GM12864 (cell line): Measurements from ENCODE around the gene AGK.
A peak's percentile ranks its signal among the peaks of the same experiment; 100 is the strongest.

Source experiments
- DNase-seq: peaks from one replicate; pipeline ENCODE4 v3.0.0-alpha.2; 2011; ENCODE audit warnings: low read depth
- H3K4me3 ChIP-seq: 2 replicates; pipeline ENCODE4 v1.5.1; 2011; ENCODE audit warnings: mild to moderate bottlenecking, low read depth, low read length, control low read depth
- TF ChIP-seq, protein P1 (sequence below): IDR thresholded peaks from 2 replicates; pipeline ENCODE4 v1.5.1; 2011; ENCODE audit warnings: low read depth, mild to moderate bottlenecking, moderate library complexity, low read length, control low read depth, inconsistent platforms; ENCODE audit errors: missing control alignments

Gene AGK

DNA sequence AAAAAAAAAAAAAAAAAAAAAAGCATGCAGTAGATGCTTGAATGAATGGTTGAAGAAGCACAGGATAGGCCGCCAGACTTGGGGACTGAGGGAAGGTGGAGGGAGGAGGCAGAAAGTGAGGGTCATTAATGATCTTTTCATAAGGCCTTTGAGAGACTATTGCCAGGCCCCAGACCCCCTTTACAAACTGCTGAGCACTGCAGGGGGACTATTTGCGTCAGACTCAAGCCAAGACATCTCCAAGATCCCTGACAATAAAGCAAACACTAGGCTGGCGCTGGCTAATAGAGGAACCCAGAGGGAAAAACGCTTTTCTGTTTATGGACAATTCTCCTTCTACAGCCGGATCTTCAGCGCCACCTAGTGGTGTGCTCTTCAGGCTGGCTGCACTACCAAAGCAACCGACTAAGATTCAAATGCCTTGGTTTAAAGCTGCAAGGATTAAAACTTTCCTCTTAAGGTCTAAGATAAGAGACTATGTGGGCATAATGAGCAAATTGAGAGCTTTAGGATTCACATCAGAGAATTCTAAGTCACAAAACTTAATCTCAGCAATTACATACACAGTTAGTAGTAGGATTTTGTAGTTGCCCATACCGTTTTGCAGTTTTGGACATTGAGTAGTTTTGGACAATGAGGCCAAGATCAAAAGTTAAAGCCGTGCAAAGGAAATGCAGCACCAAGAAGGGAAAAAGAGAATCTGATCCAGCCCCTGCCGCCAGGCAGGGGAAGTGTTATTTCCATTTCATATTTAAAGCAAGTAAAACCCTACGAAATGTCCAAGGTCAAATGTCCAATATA lies 17.9 kb upstream of the AGK start:
- DNase-seq = peak; percentile 27
- TF ChIP-seq, protein P1, sequence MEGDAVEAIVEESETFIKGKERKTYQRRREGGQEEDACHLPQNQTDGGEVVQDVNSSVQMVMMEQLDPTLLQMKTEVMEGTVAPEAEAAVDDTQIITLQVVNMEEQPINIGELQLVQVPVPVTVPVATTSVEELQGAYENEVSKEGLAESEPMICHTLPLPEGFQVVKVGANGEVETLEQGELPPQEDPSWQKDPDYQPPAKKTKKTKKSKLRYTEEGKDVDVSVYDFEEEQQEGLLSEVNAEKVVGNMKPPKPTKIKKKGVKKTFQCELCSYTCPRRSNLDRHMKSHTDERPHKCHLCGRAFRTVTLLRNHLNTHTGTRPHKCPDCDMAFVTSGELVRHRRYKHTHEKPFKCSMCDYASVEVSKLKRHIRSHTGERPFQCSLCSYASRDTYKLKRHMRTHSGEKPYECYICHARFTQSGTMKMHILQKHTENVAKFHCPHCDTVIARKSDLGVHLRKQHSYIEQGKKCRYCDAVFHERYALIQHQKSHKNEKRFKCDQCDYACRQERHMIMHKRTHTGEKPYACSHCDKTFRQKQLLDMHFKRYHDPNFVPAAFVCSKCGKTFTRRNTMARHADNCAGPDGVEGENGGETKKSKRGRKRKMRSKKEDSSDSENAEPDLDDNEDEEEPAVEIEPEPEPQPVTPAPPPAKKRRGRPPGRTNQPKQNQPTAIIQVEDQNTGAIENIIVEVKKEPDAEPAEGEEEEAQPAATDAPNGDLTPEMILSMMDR = peak; percentile 94
- H3K4me3 ChIP-seq = no peak overlapping the region

DNA sequence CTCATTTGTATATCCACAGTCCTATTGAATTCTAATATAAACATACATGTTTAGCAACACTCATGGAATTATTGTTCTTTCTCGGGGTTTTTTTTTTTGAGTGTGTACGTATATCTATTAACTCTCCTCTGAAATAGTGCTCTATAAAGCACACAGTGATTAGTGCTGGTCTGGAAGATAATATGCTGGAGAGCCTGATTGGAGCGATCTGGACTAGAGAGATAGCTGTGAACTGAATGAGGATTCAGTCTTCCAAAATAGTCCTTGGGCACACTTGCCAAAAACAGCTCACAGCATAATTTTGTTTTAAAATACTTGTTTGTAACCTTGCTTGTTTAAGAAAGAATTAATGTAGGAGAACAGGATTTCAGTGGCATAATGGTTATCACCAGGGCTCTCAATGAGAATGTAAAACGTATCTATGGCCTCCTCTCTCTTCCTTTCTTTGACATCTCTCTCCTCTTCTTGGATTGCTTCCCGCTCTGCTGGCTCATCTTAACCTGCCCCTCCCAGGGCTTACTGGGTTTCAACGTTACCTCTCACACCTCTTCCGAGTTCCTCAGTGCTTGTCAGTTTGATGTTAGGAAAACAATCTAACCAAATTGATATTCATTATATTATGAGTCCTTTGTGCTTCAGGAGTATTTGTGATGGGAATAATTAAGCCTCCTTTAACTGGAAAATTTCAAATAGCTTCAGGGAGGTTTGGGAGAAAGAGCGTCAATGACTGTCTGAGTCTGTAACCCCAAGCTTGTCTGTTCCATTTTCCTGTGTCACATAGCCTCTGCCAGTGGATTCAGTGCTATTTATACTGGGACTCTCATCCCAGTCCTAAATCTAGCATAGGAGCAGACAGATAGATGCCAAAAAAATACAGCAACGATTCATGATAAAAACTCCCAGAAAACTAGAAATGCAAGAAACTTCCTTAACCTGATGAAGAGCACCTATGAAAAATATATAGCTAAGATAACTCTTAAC lies 16.2 kb upstream of the AGK start:
- no peak overlapping the region for H3K4me3 ChIP-seq
- DNase-seq = no peak
- TF ChIP-seq, protein P1 = no peak

DNA sequence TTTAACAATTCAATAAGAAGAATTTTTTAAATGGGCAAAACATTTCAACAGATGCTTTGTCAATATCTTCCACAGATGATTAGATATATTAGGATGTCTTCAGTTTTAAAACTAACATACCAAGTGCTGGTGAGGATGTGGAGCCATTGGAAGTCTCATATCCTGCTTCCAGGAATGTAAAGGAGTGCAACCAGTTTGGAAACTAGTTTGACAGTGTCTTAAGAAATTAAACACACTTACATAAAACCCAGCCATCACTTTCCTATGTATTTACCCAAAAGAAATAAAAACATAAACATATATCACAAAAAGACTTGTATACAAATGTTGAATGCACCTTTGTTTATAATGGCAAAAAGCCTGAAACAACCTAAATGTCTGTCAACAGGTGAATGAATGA lies 13.3 kb upstream of the AGK start:
- H3K4me3 ChIP-seq = no peak overlapping the region
- TF ChIP-seq, protein P1 = no peak
- DNase-seq = no peak

DNA sequence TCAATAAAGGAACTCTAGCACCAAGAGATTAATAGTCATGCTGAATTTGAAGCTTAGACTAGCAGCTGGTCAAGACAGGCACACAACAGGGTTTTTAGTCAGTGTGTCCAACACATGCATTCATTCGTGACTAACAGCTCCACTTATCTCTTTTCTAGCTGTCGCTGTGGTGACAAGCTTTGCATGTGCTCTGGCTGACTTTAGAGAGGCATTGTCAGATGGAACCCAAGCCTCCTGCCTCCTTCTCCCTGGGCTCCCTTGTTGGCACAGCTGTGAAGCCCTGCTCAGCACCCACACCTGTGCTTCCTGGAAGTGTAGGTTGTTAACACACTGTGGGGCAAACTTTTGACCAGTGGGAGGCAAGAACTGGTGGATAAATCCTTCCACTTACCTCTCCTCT lies 9.8 kb upstream of the AGK start:
- TF ChIP-seq, protein P1 = no peak
- no peak for DNase-seq
- no peak overlapping the region for H3K4me3 ChIP-seq

DNA sequence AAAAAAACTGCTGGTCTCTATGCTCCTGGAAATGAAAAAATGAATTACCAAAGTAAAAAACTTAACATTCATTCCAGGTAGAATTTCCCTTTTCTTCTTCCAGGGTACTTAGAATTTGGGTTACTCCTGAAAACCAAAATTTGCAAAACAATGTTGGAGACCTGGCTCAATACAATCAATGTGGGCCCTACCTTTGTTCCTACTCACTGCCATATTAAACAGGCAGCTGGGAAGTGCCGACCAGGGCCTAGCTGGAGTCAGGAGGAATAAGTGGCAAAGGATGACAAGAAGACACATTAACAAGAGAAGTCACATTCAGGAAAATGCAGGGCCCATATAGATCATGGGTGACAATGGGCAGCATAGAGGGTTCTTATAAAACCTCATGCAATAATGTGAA lies 6.4 kb upstream of the AGK start:
- DNase-seq = no peak
- TF ChIP-seq, protein P1 = no peak
- no peak overlapping the region for H3K4me3 ChIP-seq

DNA sequence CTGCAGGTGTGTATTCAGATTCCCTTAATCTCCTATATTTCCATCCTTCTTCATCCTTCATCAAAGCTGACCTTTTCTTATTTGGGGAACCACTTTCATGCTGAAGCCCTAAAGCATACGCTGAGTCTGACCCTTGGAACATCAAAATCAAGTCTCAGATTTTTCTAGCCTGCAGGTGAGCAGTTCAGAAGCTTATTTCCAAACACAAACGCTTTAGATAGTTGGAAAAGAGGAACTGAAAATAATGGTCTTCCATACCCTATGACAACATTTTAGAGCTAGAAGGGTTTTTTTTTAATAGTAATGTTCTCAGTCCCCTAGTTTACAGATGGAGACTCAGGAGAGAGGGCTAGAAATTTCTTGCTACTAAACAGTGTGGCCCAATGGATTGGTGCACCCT lies 1.6 kb upstream of the AGK start:
- DNase-seq = no peak
- TF ChIP-seq, protein P1 = no peak
- no peak overlapping the region for H3K4me3 ChIP-seq
